NCI-H446 treated with DMSO at 0.1 percent for 48 hours (cell line): Measurements from ENCODE around the gene REX1BD.
A peak's percentile ranks its signal among the peaks of the same experiment; 100 is the strongest.

Source experiments
- DNase-seq: peaks from one replicate; lab custom pipeline; 2025; lab: John Stamatoyannopoulos, UW

The REX1BD gene

DNA sequence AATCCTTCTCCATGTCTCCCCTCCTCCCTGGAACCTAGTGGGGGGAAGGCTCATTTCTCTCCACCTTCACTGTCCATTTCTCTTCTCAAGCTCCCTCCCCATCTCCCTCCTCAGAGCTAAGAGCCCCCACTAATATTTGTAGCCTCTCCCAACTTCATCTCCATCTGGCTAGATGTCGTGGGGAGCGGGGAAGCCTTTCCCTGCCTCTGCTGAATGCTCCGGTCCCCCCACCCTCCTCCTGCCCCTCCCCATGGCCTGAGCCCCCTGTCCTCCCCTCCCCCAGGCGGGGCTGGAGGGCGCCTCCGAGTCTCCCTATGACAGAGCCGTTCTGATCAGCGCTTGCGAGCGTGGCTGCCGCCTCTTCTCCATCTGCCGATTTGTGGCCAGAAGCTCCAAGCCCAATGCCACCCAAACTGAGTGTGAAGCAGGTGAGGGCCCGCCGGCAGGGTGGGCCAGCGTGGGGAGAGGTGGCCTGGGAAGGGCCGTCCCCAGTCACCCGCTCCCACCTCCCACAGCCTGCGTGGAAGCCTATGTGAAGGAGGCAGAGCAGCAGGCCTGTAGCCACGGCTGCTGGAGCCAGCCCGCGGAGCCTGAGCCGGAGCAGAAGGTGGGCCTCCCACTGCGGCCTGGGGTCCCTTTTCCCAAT lies 25.1 kb downstream of the REX1BD start:
- no peak for DNase-seq

DNA sequence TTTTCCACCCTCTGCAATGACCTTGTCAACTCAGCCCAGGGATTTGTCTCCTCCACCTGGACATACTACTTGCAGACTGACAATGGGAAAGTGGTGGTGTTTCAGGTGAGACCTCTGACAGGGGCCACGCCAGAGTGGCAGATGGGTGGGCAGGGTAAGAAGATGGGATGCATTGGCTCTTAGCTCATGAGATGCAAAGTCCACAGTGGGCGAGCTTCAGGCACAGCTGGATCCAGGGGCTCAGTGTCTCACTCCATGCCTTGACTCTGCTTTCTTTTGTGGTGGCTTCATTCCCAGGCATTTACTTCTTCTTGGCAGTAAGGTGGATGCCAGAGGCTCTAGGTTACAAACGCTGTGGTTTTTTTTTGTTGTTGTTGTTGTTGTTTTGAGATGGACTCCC lies 27.4 kb downstream of the REX1BD start:
- no peak for DNase-seq

DNA sequence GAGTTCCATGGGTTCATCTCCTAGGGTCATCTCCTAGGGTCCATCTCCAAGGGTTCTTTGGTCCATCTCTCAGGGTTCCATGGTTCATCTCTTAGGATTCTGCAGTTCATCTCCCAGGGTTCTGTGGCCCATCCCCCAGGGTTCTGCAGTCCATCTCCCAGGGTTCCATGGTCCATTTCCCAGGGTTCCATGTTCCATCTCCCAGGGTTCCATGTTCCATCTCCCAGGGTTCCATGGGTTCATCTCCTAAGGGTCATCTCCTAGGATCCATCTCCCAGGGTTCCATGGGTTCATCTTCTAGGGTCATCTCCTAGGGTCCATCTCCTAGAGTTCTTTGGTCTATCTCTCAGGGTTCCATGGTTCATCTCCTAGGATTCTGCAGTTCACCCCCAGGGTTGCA lies 29.0 kb downstream of the REX1BD start:
- DNase-seq: no peak

DNA sequence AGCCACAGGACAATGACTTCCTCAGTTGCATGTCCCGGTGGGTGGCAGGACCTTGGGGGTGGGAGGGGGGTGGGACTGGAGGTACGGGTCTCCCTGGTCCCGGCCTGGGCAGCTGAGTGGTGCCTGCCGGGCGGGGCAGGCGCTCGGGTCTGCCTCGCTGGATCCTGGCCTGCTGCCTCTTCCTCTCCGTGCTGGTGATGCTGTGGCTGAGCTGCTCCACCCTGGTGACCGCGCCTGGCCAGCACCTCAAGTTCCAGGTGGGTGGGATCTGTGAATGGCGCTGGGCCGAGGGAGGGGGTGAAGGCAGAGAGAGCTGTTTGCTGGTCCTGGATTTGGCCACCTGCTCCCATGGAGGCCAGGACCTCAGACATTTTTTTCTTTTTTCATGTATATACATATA lies 29.6 kb downstream of the REX1BD start:
- no peak for DNase-seq

DNA sequence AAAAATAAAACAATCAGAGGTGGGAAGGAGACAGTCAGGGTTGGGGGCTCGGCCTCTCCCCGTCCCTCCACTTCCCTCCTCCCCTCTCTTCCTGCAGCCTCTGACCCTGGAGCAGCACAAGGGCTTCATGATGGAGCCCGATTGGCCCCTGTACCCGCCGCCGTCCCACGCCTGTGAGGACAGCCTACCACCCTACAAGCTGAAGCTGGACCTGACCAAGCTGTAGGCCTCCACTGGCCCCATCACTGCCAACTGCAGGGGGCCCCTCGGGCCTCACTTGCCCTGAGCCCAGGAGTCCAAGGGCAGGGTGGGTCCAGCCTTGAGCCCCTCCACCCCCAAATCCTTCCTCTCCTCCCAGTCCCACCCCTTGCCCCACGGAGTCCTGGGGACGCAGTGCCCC lies 31.7 kb downstream of the REX1BD start:
- no peak for DNase-seq

DNA sequence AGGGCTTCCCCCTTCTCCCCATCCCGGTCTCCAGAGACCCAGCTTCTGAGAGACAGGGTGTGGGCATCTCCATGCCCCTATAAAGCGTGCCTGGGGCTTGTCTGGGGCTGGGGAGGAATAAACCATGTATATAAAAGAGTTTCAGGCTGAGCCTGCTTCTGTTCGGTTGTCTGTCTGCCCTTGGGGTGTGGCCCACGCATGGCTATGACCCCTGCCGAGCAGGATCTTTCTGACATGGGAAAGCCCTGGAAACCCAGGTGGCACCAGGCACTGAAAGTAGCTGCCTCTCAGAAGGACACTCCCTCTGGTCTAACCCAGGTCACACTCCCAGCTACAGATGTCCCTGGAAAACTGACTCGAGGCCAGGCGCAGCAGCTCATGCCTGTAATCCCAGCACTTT lies 32.3 kb downstream of the REX1BD start:
- no peak for DNase-seq

DNA sequence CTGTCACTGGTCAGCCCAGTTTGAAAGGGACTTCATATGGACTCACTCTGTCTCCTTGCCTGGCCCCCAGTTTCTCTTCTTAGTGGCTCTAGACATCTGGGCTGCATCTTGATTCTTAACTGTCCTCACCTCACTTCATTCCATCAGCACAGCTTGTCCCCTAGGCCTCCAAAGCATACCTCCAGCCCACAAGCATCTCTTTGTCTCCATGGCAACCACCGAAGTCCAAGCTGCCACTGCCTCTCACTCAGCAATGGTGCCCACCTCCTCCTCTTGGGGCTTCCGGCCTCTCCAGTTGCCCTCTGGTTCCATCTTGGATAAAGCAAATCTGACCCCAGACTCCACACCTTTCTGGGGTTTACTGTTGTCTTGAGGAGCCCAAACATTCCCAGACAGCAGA lies 38.3 kb downstream of the REX1BD start:
- no peak for DNase-seq

DNA sequence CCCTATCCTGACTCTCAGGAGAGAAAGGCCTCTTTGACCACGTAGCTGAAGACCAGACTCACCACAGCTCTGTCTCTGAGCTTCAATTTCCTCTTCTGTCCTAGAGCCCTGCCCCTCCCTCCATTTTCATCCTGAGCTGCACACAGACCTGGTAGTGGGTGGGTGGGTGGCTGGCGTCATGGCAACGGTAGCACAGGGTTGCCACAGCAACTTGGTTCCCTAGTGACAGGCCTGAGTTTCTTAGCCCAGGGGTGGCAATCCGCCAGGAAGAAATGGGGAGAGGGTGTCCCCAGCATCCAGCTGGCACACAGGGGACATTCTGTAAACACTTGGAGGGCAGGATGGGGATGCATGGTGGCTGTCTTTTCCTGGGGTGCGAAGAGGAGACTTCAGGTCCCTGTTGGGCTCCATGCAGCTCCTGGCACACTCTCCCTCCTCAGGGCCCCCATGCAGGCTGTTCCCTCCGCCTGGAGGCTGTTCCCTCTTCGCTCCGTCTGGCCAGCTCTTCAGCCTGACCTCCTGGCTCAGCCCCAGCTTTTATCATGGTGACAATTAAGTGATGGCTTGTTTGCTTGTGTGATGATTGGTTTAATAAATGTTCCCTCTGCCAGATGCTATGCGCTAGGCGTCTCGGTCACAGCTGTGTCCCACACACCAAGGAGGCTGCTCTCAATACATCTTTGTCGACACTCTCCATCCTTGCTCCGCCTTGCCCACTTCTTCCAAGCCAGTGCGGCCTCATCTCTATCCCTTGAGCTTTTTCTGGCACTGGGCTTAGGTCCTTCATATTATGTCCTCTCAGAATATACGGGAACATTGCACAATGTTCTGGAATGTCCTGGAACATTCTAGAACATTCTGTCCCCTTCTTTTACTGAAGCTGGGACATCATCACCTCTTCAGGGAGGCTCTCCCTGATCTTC lies 40.8 kb downstream of the REX1BD start:
- DNase-seq: no peak

DNA sequence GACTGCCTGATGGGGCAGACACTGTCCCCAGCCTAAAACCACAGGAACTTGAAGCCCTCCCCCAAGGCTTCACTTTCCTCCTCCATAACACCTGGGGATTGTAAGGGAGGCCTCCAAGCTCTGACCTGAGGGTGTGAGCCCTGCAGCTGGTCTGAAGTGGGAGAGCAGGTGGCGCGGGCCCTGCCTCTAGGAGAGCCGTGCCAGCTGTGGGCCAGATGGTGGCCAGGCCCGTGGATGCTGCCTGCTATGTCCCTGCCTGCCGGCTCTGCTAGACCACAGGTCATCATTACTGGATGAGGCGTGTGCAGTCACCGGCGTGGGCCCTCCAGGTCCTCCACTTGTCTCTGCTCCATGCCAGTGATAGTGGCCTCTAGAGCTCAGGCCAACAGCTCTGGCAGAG lies 44.7 kb downstream of the REX1BD start:
- no peak for DNase-seq

DNA sequence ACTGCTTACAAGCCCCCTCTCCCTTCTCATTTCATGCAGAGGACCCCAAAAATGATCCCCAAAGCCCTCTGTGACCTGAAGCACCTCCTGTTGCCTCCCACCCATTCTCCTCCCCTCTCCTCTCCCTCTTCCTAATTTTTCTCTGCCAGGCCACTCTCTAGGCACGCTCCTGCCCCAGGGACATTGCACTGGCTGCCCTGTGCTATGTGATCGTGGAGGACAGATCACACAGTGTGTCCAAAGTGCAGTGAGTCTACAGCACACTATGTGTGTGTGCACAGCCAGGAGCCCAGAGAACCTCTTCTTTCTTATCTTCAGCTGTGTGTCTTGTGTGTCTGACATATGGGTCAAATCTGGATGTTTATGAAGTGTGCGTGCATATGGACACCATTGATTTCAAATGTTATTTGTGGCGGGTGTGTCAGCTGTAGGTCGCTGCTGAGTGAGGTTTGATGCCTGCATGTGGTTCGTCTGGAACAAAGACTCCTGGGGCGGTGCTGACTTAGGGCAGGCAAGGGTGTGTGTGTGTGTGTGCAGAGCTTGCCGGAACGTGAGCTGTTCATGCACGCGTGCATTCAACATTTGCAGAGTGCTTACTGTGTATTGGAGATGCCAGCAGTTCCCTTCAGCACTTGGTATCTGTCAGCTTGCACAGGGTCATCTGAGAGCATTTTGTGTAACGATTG lies 46.2 kb downstream of the REX1BD start:
- DNase-seq: no peak

DNA sequence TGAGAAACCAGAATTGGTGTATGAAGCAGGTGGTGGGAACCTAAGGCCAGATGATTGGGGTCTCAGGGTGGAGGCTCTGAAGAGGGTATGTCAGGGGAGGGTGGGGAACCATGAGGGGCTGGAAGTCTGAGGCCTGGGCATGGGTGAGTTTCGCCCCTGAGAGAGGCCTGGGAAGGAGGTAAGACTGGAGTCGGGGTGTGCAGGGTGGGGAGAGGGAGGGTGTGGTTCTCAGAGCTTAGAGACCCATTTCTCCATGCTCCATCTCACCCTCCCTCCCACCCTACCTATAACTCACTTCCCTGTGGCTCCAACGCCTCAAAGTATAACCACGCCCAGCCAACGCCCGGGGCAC lies 47.2 kb downstream of the REX1BD start:
- no peak for DNase-seq

DNA sequence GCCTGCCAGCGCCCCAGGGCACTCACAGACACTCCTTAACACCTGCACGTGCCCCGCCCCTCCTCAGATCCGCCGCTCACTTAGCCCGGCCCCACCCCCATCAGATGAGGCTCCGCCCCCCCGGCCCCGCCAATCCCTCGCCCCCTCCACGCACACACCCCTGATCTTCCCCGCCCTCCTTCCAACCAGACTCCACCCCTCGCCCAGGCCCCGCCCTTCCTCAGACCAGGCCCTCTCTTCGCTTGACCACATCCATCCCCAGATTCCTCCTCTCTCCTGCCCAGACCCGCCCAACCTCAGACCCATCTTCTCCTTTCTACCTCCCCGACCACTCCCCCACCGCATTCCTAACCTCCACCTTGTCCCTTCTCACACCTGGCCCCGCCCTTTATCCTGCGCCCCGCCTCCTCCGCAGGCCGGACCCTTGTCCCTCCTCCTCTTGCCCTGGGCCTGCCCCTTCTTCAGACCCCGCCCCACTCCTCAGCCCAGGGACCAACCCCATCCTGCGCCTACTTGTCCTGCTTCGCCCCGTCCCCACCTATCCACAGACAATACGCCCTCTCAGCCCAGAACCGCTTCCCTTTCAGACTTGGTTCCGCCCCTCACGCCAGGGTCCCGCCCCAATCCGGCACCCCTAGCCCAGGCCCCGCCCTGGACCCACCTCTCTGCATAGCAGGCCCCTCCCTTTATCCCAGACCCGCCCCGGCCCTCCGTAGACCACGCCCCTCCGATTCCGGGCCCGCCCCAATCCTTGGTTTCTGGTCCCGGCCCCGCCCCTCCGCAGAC lies 47.8 kb downstream of the REX1BD start:
- peak; percentile 95 for DNase-seq

DNA sequence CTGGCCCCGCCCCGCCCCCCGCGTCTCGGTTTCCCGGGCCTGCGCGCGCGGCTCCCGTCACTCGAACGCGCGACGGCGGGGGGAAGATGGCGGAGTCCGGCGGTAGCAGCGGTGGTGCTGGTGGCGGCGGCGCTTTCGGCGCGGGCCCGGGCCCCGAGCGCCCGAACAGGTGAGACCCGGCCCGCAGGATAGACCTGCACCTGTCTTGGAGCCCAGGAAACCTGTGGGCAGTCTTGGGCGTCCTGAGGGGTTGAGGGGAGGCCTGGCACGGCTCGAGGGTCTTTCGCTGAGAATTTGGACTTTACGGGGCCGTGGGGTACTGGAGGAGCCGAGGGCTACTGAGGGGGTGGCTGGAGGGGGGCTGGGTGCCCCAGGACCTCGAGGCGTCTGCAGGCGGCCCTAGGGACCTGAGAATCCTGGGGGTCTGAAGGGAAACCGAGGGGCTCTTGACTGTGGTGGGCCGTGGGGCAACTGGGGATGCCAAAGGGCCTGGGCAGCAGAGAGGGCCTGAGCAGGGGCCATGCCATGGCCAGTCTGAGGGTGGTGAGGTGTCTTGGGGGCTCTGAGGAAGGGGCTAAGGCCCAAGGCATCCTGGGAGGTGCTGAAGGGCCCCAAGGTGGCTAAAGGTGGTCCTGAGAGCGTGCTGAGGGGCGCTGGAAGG lies 48.5 kb downstream of the REX1BD start, which contains the start of gene KLHL26:
TSS of gene KLHL26 (plus strand) at position 60 of the 661 bp plus-strand sequence. CDS start at position 87, 27 bp downstream.
- DNase-seq: no peak

DNA sequence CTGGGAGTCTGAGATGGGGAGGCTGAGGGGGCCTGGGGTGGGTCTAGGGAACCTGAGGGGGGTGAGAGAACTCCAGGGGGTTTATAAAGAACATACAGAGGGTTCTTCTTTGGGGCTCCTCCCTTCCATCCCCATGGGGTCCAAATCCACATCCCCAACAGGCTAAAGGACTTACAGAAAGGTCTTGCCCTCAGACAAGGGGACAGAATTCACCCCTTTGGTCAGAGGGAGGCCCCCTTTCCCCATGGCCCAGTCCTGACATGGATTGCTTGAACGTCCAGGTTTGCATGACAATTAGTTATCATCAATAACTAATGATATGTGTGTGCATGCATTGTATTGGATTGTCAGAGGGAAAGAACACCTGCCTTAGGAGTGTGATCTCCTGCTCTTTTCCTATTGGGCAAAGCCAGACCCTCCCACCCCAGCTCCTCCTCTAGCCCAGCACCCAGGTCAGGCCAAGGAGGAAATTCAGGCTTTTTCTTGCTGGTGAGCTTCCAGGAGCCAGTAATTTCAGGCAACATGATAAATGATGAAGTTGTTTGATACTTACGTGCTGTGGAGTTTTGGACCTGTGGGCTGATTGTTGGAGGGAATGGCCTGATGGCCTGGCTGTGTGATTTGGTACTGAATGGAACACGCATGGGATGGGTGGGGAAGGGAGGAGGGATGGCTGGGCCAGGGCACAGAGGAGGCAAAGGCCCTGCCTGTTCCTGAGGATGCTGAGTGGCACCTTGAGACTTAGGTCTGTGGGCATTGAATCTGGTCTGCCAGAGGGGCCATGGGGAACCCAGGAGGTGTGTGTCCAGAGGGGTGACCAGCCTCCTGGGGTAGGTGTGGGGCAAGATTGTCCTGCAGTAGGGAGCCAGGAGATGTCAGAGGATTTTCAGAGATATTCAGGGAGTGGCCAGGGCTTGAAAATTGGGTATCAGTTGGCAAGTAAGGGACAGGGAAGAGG lies 49.4 kb downstream of the REX1BD start:
- DNase-seq: no peak

DNA sequence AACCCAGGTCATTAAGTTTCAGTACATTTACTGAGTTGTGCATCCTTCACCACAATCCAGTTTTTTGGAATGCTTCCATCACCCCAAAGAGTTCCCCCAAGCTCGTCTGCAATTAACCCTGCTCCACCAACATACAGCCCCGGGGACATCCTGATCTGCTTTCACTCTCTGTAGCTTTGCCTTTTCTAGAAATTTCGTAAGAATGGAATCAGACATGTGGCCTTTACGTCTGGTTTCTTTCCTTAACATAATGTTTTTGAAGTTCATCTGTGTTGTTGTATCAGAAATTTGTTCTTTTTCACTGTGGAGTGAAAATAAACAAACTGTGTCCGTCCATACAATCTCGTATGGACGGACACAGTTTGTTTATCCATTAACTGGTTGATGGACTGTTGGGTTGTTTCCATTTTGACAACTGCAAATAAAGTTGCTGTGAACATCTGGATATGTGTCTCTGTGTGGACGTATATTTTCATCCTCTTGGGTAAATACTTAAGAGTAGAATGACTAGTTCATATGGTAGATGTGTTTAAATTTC lies 51.2 kb downstream of the REX1BD start:
- no peak for DNase-seq
